Panc1 (cell line): ENCODE data around the gene DLGAP4. TPM values are rescaled to one million over a fixed set of nuclear protein-coding genes. Genes with fewer than 3 reads are reported as not detected.

ENCODE experiments used
- ATAC-seq: fragments of 200-7000 bp; cut with Tn5 transposase; 2 replicates; pipeline ENCODE4 v1.9.1; 2020; ENCODE audit warnings: mild to moderate bottlenecking, moderate library complexity
- BruUV-seq: library from RNA; stranded (reverse); fragments of 400-500 nt; replicated peaks from 2 replicates; lab custom pipeline; 2021; lab: Mats Ljungman, UMichigan
- CTCF ChIA-PET: fragments of 300-600 bp; sonication (Branson Sonifier 250); formaldehyde crosslinking; loops from one replicate; lab custom pipeline; 2022; ENCODE audit warnings: antibody characterized with exemption; lab: Charles Lee
- POLR2A ChIA-PET: fragments of 300-600 bp; sonication (Branson Sonifier 250); formaldehyde crosslinking; loops from one replicate; lab custom pipeline; 2022; ENCODE audit warnings: antibody characterized with exemption; lab: Charles Lee
- DNase-seq: peaks from one replicate; pipeline ENCODE4 v3.0.0-alpha.2; 2010; ENCODE audit warnings: low read depth, low spot score
- H3K27ac ChIP-seq: 2 replicates; pipeline ENCODE4 v1.5.1; 2011; ENCODE audit warnings: mild to moderate bottlenecking, low read length, inconsistent platforms
- H3K27me3 ChIP-seq: fragments of 200-500 bp; sonication (Bioruptor generic); 2 replicates; pipeline ENCODE4 v1.6.0; 2014; ENCODE audit warnings: low read length, inconsistent platforms; ENCODE audit not compliant: control insufficient read depth, insufficient read depth
- H3K36me3 ChIP-seq: fragments of 200-500 bp; sonication (Bioruptor generic); 2 replicates; pipeline ENCODE4 v1.5.1; 2014; ENCODE audit warnings: inconsistent platforms, mild to moderate bottlenecking, low read length, moderate library complexity; ENCODE audit not compliant: control insufficient read depth, insufficient read depth
- H3K4me1 ChIP-seq: 2 replicates; pipeline ENCODE4 v1.5.1; 2011; ENCODE audit warnings: inconsistent platforms, mild to moderate bottlenecking, low read length, moderate library complexity; ENCODE audit not compliant: control insufficient read depth, insufficient read depth
- H3K4me3 ChIP-seq, 2 experiments: 2 replicates each; pipeline ENCODE4 v1.5.1; 2011 to 2012; ENCODE audit warnings: low read depth in 2 of 2, low read length in 2 of 2, mild to moderate bottlenecking in 2 of 2, inconsistent platforms in 1 of 2, moderate library complexity in 1 of 2
- H3K9me3 ChIP-seq: fragments of 200-500 bp; sonication (Bioruptor generic); 2 replicates; pipeline ENCODE4 v1.5.1; 2014; ENCODE audit warnings: low read depth, mild to moderate bottlenecking, inconsistent platforms, low read length, moderate library complexity; ENCODE audit not compliant: control insufficient read depth, insufficient read depth
- POLR2AphosphoS5 ChIP-seq: IDR thresholded peaks from 2 replicates; pipeline ENCODE4 v1.6.1; 2012; ENCODE audit warnings: mild to moderate bottlenecking, low read depth, low read length, moderate library complexity
- SIN3A ChIP-seq: IDR thresholded peaks from 2 replicates; pipeline ENCODE4 v1.6.1; 2012; ENCODE audit warnings: low read depth, mild to moderate bottlenecking, low read length, moderate library complexity, borderline replicate concordance; ENCODE audit not compliant: insufficient read depth
- TCF7L2 ChIP-seq: IDR thresholded peaks from 2 replicates; pipeline ENCODE4 v1.6.1; 2011; ENCODE audit warnings: mild to moderate bottlenecking, low read depth, low read length, inconsistent platforms
- in situ Hi-C: cut with HindIII; loops from 2 replicates; pipeline ENCODE4 v1.10.0; 2016; ENCODE audit warnings: low sequenced_read_pairs, low pct_unique_long_range_greater_than_20kb
- intact Hi-C: fragments of 100-400 bp; cut with micrococcal nuclease; formaldehyde crosslinking; loops from one replicate; pipeline ENCODE4 v1.10.0; 2022; ENCODE audit not compliant: unreplicated experiment
- total RNA-seq: library from RNA; stranded (reverse); gene quantifications from one replicate; pipeline ENCODE4 v1.2.1, GENCODE V29; 2021; ENCODE audit not compliant: unreplicated experiment
- TF ChIP-seq, protein P1 (sequence below): fragments of 450-650 bp; IDR thresholded peaks from 2 replicates; pipeline ENCODE4 v1.5.1; 2017; ENCODE audit warnings: mild to moderate bottlenecking
- TF ChIP-seq, protein P2 (sequence below), 2 experiments: IDR thresholded peaks; 2 replicates each; pipeline ENCODE4 v1.6.1; 2011 to 2012; ENCODE audit warnings: low read depth in 2 of 2, control low read depth in 1 of 2, low read length in 1 of 2, mild to moderate bottlenecking in 1 of 2, moderate library complexity in 1 of 2; ENCODE audit not compliant: insufficient read depth in 1 of 2

The DLGAP4 gene
- total RNA-seq, 1 experiment from 2014 or later: 52.5 TPM

DNA sequence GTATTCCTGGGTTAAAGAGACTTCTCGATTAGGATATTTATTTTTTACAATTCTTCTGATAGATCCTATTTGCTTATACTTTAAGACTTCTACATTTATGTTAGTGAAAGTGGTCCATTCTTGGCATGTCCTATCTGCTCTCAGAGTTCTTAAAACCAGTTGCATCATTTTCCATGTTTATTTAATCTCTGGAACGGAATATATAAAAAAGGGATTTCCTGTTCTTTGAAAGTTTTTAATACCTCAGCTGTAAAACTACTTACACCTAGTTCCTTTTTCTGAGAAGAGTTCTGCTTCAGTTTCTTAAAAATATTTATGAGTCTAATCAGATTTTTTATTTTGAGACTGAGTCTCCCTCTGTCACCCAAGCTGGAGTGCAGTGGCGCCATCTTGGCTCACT is 217.2 kb downstream of the DLGAP4 start:
- no peaks in the 10 kb centered on the region for H3K9me3 ChIP-seq
- DNase-seq: no peak
- no peak for TF ChIP-seq TCF7L2
- TF ChIP-seq, protein P1, sequence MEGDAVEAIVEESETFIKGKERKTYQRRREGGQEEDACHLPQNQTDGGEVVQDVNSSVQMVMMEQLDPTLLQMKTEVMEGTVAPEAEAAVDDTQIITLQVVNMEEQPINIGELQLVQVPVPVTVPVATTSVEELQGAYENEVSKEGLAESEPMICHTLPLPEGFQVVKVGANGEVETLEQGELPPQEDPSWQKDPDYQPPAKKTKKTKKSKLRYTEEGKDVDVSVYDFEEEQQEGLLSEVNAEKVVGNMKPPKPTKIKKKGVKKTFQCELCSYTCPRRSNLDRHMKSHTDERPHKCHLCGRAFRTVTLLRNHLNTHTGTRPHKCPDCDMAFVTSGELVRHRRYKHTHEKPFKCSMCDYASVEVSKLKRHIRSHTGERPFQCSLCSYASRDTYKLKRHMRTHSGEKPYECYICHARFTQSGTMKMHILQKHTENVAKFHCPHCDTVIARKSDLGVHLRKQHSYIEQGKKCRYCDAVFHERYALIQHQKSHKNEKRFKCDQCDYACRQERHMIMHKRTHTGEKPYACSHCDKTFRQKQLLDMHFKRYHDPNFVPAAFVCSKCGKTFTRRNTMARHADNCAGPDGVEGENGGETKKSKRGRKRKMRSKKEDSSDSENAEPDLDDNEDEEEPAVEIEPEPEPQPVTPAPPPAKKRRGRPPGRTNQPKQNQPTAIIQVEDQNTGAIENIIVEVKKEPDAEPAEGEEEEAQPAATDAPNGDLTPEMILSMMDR: no peak
- TF ChIP-seq SIN3A: no peak
- TF ChIP-seq, protein P2, sequence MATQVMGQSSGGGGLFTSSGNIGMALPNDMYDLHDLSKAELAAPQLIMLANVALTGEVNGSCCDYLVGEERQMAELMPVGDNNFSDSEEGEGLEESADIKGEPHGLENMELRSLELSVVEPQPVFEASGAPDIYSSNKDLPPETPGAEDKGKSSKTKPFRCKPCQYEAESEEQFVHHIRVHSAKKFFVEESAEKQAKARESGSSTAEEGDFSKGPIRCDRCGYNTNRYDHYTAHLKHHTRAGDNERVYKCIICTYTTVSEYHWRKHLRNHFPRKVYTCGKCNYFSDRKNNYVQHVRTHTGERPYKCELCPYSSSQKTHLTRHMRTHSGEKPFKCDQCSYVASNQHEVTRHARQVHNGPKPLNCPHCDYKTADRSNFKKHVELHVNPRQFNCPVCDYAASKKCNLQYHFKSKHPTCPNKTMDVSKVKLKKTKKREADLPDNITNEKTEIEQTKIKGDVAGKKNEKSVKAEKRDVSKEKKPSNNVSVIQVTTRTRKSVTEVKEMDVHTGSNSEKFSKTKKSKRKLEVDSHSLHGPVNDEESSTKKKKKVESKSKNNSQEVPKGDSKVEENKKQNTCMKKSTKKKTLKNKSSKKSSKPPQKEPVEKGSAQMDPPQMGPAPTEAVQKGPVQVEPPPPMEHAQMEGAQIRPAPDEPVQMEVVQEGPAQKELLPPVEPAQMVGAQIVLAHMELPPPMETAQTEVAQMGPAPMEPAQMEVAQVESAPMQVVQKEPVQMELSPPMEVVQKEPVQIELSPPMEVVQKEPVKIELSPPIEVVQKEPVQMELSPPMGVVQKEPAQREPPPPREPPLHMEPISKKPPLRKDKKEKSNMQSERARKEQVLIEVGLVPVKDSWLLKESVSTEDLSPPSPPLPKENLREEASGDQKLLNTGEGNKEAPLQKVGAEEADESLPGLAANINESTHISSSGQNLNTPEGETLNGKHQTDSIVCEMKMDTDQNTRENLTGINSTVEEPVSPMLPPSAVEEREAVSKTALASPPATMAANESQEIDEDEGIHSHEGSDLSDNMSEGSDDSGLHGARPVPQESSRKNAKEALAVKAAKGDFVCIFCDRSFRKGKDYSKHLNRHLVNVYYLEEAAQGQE (IDR thresholded peaks at IDR 0.05; ENCODE audit: insufficient read depth in 1 of 2, low read depth in 2 of 2, low read length in 1 of 2): no peak
- TF ChIP-seq POLR2AphosphoS5: no peak
- BruUV-seq: no TSS peak
- in situ Hi-C loops: no loop called here
- H3K27me3 ChIP-seq: no peaks in the 10 kb centered on the region
- H3K27ac ChIP-seq: no peak overlapping the region
- POLR2A ChIA-PET: no interaction called here
- peaks cover 2% of the 10 kb centered on the region; the same call in 1 of the 2 replicates for H3K36me3 ChIP-seq
- H3K4me3 ChIP-seq: no peak overlapping the region
- no peak for ATAC-seq
- intact Hi-C loops: no loop called here
- H3K4me1 ChIP-seq: no peaks in the 10 kb centered on the region
- CTCF ChIA-PET: no interaction called here

DNA sequence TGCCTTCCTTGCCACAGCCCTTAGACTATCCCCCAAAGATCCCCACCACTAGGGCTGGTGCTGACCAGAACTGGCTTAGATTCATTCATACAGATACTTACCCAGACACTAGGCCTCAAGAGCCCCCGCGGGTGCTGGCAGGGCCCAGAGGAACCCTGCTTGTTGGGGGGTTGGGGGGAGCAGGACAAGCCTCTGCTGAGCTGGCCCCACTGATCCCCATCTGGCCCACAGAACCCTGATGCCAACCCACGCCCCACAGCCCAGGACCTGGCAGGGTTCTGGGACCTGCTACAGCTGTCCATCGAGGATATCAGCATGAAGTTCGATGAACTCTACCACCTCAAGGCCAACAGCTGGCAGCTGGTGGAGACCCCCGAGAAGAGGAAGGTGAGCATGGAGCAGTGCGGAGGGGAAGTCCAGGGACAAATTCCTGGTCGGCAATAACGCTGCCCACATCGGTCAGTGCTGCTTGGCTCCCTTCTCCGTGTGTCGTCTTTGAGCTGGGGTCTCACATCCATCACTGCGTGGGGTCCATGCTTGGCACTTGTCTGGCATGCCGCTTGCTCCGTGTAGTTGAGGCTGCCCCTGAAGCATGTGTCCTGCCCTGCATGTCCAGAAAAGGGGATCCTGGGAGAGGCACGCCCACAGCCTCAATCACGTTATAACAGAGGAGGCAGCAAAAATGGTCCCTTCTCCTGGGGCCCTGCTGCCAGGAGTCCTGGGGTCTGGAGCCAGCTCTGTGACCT is 219.7 kb downstream of the DLGAP4 start:
- DNase-seq: no peak
- no peaks in the 10 kb centered on the region for H3K9me3 ChIP-seq
- no TSS peak for BruUV-seq
- no peaks in the 10 kb centered on the region for H3K4me1 ChIP-seq
- TF ChIP-seq, protein P1: no peak
- TF ChIP-seq, protein P2 (IDR thresholded peaks at IDR 0.05; ENCODE audit: insufficient read depth in 1 of 2, low read depth in 2 of 2, low read length in 1 of 2): no peak
- no peak for TF ChIP-seq TCF7L2
- TF ChIP-seq SIN3A: no peak
- TF ChIP-seq POLR2AphosphoS5: no peak
- H3K4me3 ChIP-seq: no peak overlapping the region
- ATAC-seq: no peak
- intact Hi-C loops (no loop called here), in situ Hi-C loops (no loop called here)
- peaks cover 2% of the 10 kb centered on the region; the same call in 1 of the 2 replicates for H3K36me3 ChIP-seq
- H3K27ac ChIP-seq: no peak overlapping the region
- H3K27me3 ChIP-seq: no peaks in the 10 kb centered on the region
- CTCF ChIA-PET: no interaction called here
- POLR2A ChIA-PET: no interaction called here
